Psoas muscle (tissue), 8 donors: ENCODE data around the gene AP3S1. TPM values are rescaled to one million over a fixed set of nuclear protein-coding genes. Genes with fewer than 3 reads are reported as not detected.
"Not testable (repeated sequence)": the region's sequence is repeated elsewhere in the genome, so short reads cannot be mapped to it uniquely, and the experiment has no call there.

Experiments used
- ATAC-seq, 4 donors: fragments of 200-7000 bp; cut with Tn5 transposase; one replicate each; pipeline ENCODE4 v1.9.1; 2020; ENCODE audit warnings: moderate library complexity in 3 of 4, mild to moderate bottlenecking in 2 of 4
- DNase-seq, 2 donors: peaks; one replicate each; pipeline ENCODE4 v3.0.0-alpha.2; 2020
- H3K27ac ChIP-seq: fragments of 200-600 bp; one replicate; pipeline ENCODE4 v1.8.0; 2022
- H3K27me3 ChIP-seq, 3 donors: fragments of 200-600 bp in 1 of 3; one replicate each; pipeline versions ENCODE4 v1.6.1 to v1.8.0; 2013 to 2022; ENCODE audit warnings: low read length in 2 of 3, mild to moderate bottlenecking in 2 of 3, moderate library complexity in 1 of 3; ENCODE audit not compliant: insufficient read depth in 3 of 3
- H3K36me3 ChIP-seq, 2 donors: fragments of 200-600 bp in 1 of 2; one replicate each; pipeline versions ENCODE4 v1.6.1 to v1.8.0; 2013 to 2022; ENCODE audit warnings: low read depth in 1 of 2, mild to moderate bottlenecking in 1 of 2, moderate library complexity in 1 of 2; ENCODE audit not compliant: insufficient read depth in 1 of 2
- H3K4me1 ChIP-seq: fragments of 200-600 bp; one replicate; pipeline ENCODE4 v1.8.0; 2022
- H3K4me3 ChIP-seq: fragments of 200-600 bp; one replicate; pipeline ENCODE4 v1.8.0; 2022; ENCODE audit warnings: mild to moderate bottlenecking
- H3K9me3 ChIP-seq: fragments of 200-600 bp; one replicate; pipeline ENCODE4 v1.8.0; 2022
- WGBS, 3 donors: extraction: QIAGEN DNeasy Blood & Tissue Kit; methylation state at CpG; one replicate each; pipeline versions ENCODE4 v1.1.6 to v1.1.7; 2013; 5-methylcytosine and 5-hydroxymethylcytosine counted together
- intact Hi-C, 2 donors: fragments of 100-400 bp; cut with DNase I; formaldehyde crosslinking; loops; one replicate each; pipeline versions ENCODE4 v1.11.0 to v1.14.2; 2022
- polyA plus RNA-seq, 3 donors: library from polyadenylated mRNA; stranded (reverse); fragments of 200-250 nt; gene quantifications; one replicate each; pipeline ENCODE4 v1.2.3, GENCODE V29; 2013
- total RNA-seq, 4 donors: library from RNA; stranded (reverse); fragmentation: NEBNext Ultra II Directional in 2 of 4; extraction: Animal tissue kit (Norgen Biotek cat#: 25700) in 2 of 4; gene quantifications; one replicate each; pipeline versions ENCODE4 v1.2.1 to v1.2.4, GENCODE V29; 2021 to 2023
- TF ChIP-seq, protein P1 (sequence below): fragments of 200-600 bp; IDR thresholded peaks from one replicate; pipeline ENCODE4 v1.8.0; 2022; ENCODE audit warnings: antibody characterized with exemption
- donor health status: healthy with polysubstance abuse.
- donor health status: DM: no; HTN: no; CAD: no; lungs with moderate emphysema.
- donor health status: Bipolar disorder and iron deficiency.
- donor health status: healthy.
- donor health status: DM: yes; HTN: yes; CAD: no.
- donor health status: DM: no; HTN: no; CAD: no.
- donor health status: DM: no; HTN: no; CAD: no.
- donor health status: DM: yes; HTN: yes; CAD: no.

The AP3S1 gene
- total and polyA plus RNA-seq, 7 donors: 20.2 to 30.8 (median 27.6) TPM

DNA sequence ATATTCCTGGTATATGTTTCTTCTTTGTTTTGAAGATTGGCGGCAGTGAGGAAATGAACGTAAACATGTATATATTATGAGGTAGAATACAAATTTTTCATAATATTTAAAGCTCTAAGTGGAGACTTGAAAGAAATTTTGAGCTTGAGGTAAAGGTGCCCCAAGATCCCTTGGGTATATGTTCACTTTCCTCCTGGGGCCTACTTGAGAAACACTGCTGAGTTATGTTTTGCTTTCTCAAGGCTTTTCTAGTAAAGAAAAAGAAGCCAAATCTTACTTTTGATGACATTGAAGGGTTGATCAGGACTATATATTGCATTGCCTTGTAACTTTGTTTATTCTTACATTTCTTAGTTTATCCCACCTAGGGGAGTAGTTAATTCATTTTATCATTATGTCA lies 30.7 kb downstream of the AP3S1 start:
- ATAC-seq (no peak), DNase-seq (no peak)
- H3K4me1 ChIP-seq: no peaks in the 10 kb centered on the region
- intact Hi-C loops: no loop called here
- TF ChIP-seq, protein P1, sequence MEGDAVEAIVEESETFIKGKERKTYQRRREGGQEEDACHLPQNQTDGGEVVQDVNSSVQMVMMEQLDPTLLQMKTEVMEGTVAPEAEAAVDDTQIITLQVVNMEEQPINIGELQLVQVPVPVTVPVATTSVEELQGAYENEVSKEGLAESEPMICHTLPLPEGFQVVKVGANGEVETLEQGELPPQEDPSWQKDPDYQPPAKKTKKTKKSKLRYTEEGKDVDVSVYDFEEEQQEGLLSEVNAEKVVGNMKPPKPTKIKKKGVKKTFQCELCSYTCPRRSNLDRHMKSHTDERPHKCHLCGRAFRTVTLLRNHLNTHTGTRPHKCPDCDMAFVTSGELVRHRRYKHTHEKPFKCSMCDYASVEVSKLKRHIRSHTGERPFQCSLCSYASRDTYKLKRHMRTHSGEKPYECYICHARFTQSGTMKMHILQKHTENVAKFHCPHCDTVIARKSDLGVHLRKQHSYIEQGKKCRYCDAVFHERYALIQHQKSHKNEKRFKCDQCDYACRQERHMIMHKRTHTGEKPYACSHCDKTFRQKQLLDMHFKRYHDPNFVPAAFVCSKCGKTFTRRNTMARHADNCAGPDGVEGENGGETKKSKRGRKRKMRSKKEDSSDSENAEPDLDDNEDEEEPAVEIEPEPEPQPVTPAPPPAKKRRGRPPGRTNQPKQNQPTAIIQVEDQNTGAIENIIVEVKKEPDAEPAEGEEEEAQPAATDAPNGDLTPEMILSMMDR: no peak
- H3K27me3 ChIP-seq: no peaks in the 10 kb centered on the region
- H3K27ac ChIP-seq: no peak overlapping the region
- no peaks in the 10 kb centered on the region for H3K9me3 ChIP-seq
- H3K36me3 ChIP-seq: peaks cover 7 to 41% of the 10 kb centered on the region in 2 donors
- WGBS, 3 donors: 95 to 99% (median 96%) methylated on average over 2 of the region's 2 CpGs
- no peak overlapping the region for H3K4me3 ChIP-seq

DNA sequence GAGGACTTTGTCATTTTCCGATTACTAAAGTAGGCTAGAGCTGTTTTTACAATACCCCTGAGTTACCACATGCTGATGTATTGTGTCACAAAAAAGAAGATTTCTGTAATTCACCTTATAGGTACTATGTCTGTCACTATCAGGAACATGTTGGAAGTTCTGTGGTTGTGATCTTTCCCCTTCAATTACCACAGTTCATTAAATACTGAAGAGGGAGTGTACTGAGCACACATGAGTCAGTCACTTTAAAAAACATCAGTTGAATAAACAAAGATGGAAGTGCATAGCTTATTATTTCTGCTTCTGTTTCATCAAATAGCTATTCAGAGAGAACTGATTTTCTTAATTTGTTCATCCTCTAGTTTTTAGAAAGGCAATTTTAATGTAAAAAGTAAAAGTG lies 31.7 kb downstream of the AP3S1 start:
- Histone ChIP-seq H3K27me3 (no peaks in the 10 kb centered on the region), H3K9me3 (no peaks in the 10 kb centered on the region), H3K27ac (no peak overlapping the region), H3K4me3 (no peak overlapping the region), H3K4me1 (no peaks in the 10 kb centered on the region), H3K36me3 (peaks cover 7 to 41% of the 10 kb centered on the region in 2 donors)
- DNase-seq (no peak), ATAC-seq (no peak)
- WGBS, 3 donors: 89 to 93% (median 92%) methylated on average over 1 of the region's 1 CpG
- TF ChIP-seq, protein P1: no peak
- intact Hi-C loops: no loop called here

DNA sequence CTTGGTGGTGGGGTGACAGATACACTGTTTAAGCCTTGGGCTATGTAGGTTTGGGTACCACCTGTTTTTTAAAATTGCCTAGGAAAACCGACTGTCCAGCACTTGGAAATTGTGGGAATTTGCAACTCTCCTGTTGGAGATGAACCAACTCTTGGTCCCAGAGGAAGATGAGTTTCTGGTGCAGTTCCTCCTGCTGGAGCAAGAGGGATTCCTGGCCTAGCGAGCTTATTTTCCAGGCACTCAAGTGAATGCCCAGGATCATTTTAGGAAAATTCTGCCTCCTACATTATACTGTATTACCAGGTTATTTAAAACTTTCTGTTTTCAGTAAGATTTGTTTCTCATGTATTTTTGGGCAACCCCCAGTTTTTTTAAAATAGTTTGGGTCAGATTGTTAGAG lies 33.7 kb downstream of the AP3S1 start:
- H3K4me1 ChIP-seq: no peaks in the 10 kb centered on the region
- TF ChIP-seq, protein P1: no peak
- H3K27me3 ChIP-seq: no peaks in the 10 kb centered on the region
- no peak for ATAC-seq
- no peaks in the 10 kb centered on the region for H3K9me3 ChIP-seq
- intact Hi-C loops: no loop called here
- H3K36me3 ChIP-seq: peaks cover 7 to 31% of the 10 kb centered on the region in 2 donors
- DNase-seq: no peak
- no peak overlapping the region for H3K27ac ChIP-seq
- H3K4me3 ChIP-seq: no peak overlapping the region
- WGBS, 3 donors: 64 to 72% (median 69%) methylated on average over 2 of the region's 2 CpGs

DNA sequence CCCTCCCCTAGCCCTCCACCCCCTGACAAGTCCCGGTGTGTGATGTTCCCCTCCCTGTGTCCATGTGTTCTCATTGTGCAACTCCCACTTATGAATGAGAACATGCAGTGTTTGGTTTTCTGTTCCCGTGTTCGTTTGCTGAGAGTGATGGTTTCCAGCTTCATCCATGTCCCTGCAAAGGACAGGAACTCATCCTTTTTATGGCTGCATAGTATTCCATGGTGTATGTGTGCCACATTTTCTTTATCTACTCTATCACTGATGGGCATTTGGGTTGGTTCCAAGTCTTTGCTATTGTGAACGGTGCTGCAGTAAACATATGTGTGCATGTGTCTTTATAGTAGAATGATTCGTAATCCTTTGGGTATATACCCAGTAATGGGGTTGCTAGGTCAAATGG lies 35.6 kb downstream of the AP3S1 start:
- H3K27me3 ChIP-seq, ATAC-seq, H3K27ac ChIP-seq, H3K4me1 ChIP-seq, H3K9me3 ChIP-seq, intact Hi-C loops, H3K4me3 ChIP-seq, DNase-seq: not testable (repeated sequence)
- WGBS, 3 donors: 95 to 98% (median 97%) methylated on average over 5 of the region's 5 CpGs
- peaks cover 4 to 12% of the 10 kb centered on the region in 2 donors for H3K36me3 ChIP-seq

DNA sequence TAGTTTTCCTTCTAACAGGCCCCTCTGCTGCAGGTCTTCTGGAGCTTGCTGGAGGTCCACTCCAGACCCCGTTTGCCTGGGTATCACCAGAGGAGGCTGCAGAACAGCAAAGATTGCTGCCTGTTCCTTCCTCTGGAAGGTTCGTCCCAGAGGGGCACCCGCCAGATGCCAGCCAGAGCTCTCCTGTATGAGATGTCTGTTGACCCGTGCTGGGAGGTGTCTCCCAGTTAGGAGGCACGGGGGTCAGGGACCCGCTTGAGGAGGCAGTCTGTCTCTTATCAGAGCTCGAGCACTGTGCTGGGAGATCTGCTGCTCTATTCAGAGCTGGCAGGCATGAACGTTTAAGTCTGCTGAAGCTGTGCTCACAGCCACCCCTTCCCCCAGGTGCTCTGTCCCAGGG lies 40.7 kb downstream of the AP3S1 start:
- H3K36me3 ChIP-seq, H3K27ac ChIP-seq, H3K4me3 ChIP-seq, ATAC-seq, H3K4me1 ChIP-seq, H3K9me3 ChIP-seq, intact Hi-C loops, DNase-seq, H3K27me3 ChIP-seq: not testable (repeated sequence)
- 94 to 96% (median 96%) methylated on average over 8 of the region's 8 CpGs for WGBS, 3 donors

DNA sequence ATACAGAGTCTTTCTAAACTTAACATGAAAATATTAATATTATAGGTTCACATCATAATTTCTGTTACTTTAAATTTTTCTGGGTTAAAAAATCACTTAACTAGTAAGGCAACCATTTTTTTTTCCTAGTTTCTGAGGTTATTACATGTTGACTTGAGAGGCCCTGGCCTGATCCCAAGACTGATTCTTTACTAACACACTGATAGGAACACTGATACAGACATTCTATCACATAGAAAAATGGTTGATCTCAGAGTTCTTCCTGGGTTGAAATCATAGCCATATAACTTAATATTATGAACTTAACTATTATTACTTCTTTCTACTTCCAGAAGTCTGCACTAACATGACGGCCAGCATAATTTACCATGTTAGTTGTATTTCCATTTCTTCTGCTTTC lies 43.0 kb downstream of the AP3S1 start:
- WGBS, 3 donors: 97 to 100% (median 98%) methylated on average over 1 of the region's 1 CpG
- Histone ChIP-seq H3K36me3 (no peaks in the 10 kb centered on the region), H3K4me3 (no peak overlapping the region), H3K4me1 (no peaks in the 10 kb centered on the region), H3K9me3 (no peaks in the 10 kb centered on the region), H3K27ac (no peak overlapping the region), H3K27me3 (no peaks in the 10 kb centered on the region)
- no peak for ATAC-seq
- intact Hi-C loops: no loop called here
- TF ChIP-seq, protein P1: no peak
- no peak for DNase-seq

DNA sequence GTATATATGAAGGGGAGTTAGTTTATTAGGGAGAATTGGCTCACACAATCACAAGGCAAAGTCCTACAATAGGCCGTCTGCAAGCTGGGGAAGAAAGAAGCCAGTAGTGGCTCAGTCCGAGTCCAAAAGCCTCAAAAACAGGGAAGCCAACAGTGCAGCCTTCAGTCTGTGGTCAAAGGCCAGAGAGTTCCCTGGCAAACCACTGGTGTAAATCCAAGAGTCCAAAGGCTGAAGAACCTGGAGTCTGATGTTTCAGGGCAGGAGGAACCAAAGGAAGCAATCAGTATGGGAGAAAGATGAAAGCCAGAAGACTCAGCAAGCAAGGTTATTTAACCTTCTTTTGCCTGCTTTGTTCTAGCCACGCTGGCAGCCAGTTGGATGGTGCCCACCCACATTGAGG lies 43.5 kb downstream of the AP3S1 start:
- WGBS, 3 donors: 79 to 84% (median 79%) methylated on average over 3 of the region's 3 CpGs
- H3K27ac ChIP-seq, ATAC-seq, H3K36me3 ChIP-seq, H3K27me3 ChIP-seq, H3K9me3 ChIP-seq, H3K4me1 ChIP-seq, DNase-seq, H3K4me3 ChIP-seq, intact Hi-C loops: not testable (repeated sequence)
